ENCODE results near the gene SEMA3E. TPM values are rescaled to one million over a fixed set of nuclear protein-coding genes. Genes with fewer than 3 reads are reported as not detected.
A peak's percentile ranks its signal among the peaks of the same experiment; 100 is the strongest.

The SEMA3E gene
- total RNA-seq (2021) (0.76 to 2.5 TPM (median 1.5 TPM) in 3 replicates), Bru-seq, nascent RNA (percentile 30 among the genes with signal in this experiment)
- long read RNA-seq, experiment 1, partial matches to known transcripts = 1 of 9 reads
- long read RNA-seq, experiment 1, other reads (novel, unspliced or antisense) = 8 of 9 reads
- long read RNA-seq, experiment 2 = 0 reads
- long read RNA-seq, experiment 3, partial matches to known transcripts = 1 of 8 reads
- long read RNA-seq, experiment 3, other reads (novel, unspliced or antisense) = 7 of 8 reads

DNA sequence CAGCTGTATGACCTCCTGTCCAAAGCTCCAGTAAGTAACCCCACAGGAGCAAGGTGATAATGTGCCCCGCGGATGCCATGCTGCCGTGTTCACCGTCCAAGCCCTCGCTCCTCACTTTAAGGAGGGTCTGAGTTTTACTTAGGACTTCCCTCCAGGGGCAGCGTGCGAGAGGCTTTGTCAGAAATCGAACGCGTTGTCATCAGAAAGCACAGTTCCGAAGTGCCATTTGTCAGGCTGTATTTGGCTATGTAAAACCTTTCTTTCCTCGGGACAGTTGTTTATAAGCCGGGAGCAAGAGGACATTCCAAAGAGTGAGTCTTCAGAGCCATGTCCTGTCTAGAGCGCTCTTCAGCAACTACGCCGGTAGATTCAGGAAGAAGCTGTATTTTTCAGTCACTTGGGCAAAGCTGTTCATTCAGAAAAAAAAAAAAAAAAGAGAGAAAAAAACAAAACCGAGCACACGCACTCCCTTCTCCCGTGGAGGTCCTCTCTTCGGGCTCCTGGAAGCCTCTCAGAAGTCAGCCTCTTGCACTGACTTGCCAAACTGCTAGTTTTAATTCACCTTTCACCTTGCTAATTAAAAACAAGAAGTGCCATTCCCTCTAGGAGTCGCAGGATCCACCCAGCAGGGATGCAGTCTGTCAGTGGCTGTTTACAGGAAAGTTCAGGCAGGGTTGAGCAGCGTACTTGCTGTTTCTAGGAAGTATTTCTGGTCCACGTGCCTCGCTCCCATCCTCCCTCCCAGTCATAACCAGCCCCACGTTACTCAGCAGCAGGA, at the start of gene SEMA3E:
Gene SEMA3E, minus strand, starts transcription at position 676 of the 778 bp plus-strand sequence.
- ATAC-seq (peak; percentile 88), DNase-seq (ENCODE audit: low spot score) (peak; percentile 52)
- POLR2A ChIA-PET = no interaction called here
- H3K27ac Mint-ChIP-seq = no peak within 1 kb of the TSS
- no peaks in the 10 kb centered on the region for H3K36me3 Mint-ChIP-seq
- TF ChIP-seq USF2 (CRISPR knock-in tag; IDR thresholded peaks at IDR 0.05) = peak; percentile 28; the same call in 1 of the 2 replicates
- TF ChIP-seq SP1 (CRISPR knock-in tag; conservative IDR thresholded peaks at IDR 0.05) = peak; percentile 46; the same call in 1 of the 2 replicates
- TF ChIP-seq MAX (CRISPR knock-in tag; IDR thresholded peaks at IDR 0.05) = 0 out of 2 replicates have a peak, but pooled peaks have one; percentile 26
- TF ChIP-seq, protein P1, sequence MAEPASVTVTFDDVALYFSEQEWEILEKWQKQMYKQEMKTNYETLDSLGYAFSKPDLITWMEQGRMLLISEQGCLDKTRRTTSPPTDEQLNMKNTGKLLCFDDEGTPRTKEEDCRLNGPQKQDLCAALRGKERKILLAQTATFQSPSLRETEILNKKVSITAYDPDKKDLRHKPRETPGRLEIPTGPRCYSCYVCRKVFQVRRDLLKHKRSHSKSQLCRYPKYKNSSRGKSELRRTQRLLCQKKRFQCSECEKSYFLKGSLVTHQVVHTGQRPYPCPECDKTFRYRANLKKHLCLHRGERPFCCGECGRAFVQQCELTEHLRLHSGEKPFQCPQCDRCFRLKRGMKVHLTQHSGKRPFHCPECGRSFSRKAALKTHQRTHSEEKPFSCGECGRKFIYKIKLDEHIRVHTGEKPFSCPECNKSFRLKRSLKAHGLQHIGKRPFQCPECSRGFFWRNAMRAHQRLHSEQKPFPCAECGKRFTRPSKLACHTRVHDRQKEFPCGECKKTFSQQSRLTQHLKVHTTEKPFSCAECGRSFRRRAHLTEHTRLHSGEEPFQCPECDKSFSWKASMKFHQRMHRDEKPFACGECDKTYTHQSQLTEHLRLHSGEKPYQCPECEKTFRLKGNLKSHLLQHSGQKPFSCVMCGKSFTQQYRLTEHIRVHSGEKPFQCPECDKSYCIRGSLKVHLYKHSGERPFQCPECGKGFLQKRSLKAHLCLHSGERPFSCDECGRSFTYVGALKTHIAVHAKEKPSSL (CRISPR knock-in tag; conservative IDR thresholded peaks at IDR 0.05) = no peak
- peaks cover 29% of the 10 kb centered on the region for H3K4me1 Mint-ChIP-seq
- H3K9me3 Mint-ChIP-seq = peaks cover 7% of the 10 kb centered on the region
- H3K4me3 Mint-ChIP-seq = peak within 1 kb of the TSS; percentile 75
- no peaks in the 10 kb centered on the region; the same call in 1 of the 2 replicates for H3K27me3 Mint-ChIP-seq (ENCODE audit: low read depth)
- CTCF ChIA-PET = interaction anchor here (0.6 to 0.7 kb wide), 7 partner anchors 8 to 506 kb away, joined by 3 to 4 read pairs (median 3); no protein-coding TSS in a partner anchor

GRCh38 chr7:83697804-83698530, 49.0 kb upstream of the SEMA3E start:
- peaks cover 66% of the 10 kb centered on the region for H3K27me3 Mint-ChIP-seq (ENCODE audit: low read depth)

More at GRCh38 chr7:83697804-83698530, 49.0 kb upstream of the SEMA3E start:
- POLR2A ChIA-PET = no interaction called here
- H3K36me3 Mint-ChIP-seq = no peaks in the 10 kb centered on the region
- H3K4me1 Mint-ChIP-seq = peaks cover 51% of the 10 kb centered on the region
- no peak overlapping the region for H3K4me3 Mint-ChIP-seq
- ATAC-seq (no peak), DNase-seq (ENCODE audit: low spot score) (no peak)
- no peaks in the 10 kb centered on the region for H3K9me3 Mint-ChIP-seq
- CTCF ChIA-PET = no interaction called here
- no peak overlapping the region for H3K27ac Mint-ChIP-seq
- no peak for TF ChIP-seq NR3C1 (CRISPR knock-in tag; conservative IDR thresholded peaks at IDR 0.05; ENCODE audit: low read depth)
- no peak for TF ChIP-seq JUN (CRISPR knock-in tag; IDR thresholded peaks at IDR 0.05)
- TF ChIP-seq ESRRA (CRISPR knock-in tag; IDR thresholded peaks at IDR 0.05; ENCODE audit: borderline replicate concordance) = no peak
- no peak for TF ChIP-seq ZNF512 (CRISPR knock-in tag; IDR thresholded peaks at IDR 0.05; ENCODE audit: borderline replicate concordance)
- no peak for TF ChIP-seq E2F5 (CRISPR knock-in tag; IDR thresholded peaks at IDR 0.05)
- no peak for TF ChIP-seq FOXP1 (CRISPR knock-in tag; IDR thresholded peaks at IDR 0.05; ENCODE audit: borderline replicate concordance)
- TF ChIP-seq ZNF396 (CRISPR knock-in tag; IDR thresholded peaks at IDR 0.05; ENCODE audit: borderline replicate concordance) = no peak
- TF ChIP-seq TEAD4 (CRISPR knock-in tag; IDR thresholded peaks at IDR 0.05) = no peak
- TF ChIP-seq, protein P2, sequence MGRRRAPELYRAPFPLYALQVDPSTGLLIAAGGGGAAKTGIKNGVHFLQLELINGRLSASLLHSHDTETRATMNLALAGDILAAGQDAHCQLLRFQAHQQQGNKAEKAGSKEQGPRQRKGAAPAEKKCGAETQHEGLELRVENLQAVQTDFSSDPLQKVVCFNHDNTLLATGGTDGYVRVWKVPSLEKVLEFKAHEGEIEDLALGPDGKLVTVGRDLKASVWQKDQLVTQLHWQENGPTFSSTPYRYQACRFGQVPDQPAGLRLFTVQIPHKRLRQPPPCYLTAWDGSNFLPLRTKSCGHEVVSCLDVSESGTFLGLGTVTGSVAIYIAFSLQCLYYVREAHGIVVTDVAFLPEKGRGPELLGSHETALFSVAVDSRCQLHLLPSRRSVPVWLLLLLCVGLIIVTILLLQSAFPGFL (CRISPR knock-in tag; IDR thresholded peaks at IDR 0.05; ENCODE audit: borderline replicate concordance) = no peak
- TF ChIP-seq FOXK1 (CRISPR knock-in tag; IDR thresholded peaks at IDR 0.05) = no peak
- no peak for TF ChIP-seq CREM (CRISPR knock-in tag; IDR thresholded peaks at IDR 0.05)
- TF ChIP-seq CDX4 (CRISPR knock-in tag; IDR thresholded peaks at IDR 0.05; ENCODE audit: borderline replicate concordance) = no peak
- TF ChIP-seq NR2C2 (CRISPR knock-in tag; IDR thresholded peaks at IDR 0.05) = no peak
- no peak for TF ChIP-seq CBFB (CRISPR knock-in tag; IDR thresholded peaks at IDR 0.05; ENCODE audit: low read depth)
- no peak for TF ChIP-seq ATF1 (CRISPR knock-in tag; IDR thresholded peaks at IDR 0.05)
- TF ChIP-seq, protein P3, sequence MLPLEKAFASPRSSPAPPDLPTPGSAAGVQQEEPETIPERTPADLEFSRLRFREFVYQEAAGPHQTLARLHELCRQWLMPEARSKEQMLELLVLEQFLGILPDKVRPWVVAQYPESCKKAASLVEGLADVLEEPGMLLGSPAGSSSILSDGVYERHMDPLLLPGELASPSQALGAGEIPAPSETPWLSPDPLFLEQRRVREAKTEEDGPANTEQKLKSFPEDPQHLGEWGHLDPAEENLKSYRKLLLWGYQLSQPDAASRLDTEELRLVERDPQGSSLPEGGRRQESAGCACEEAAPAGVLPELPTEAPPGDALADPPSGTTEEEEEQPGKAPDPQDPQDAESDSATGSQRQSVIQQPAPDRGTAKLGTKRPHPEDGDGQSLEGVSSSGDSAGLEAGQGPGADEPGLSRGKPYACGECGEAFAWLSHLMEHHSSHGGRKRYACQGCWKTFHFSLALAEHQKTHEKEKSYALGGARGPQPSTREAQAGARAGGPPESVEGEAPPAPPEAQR (CRISPR knock-in tag; IDR thresholded peaks at IDR 0.05) = no peak
- no peak for TF ChIP-seq NFATC4 (CRISPR knock-in tag; IDR thresholded peaks at IDR 0.05)
